HepG2 (cell line): Measurements from ENCODE around the gene CNIH3. TPM values are rescaled to one million over a fixed set of nuclear protein-coding genes. Genes with fewer than 3 reads are reported as not detected.

Experiments
- FUBP1 ChIP-seq: sonication (generic); formaldehyde crosslinking; IDR thresholded peaks from 2 replicates; pipeline ENCODE4 v1.5.1; 2020; ENCODE audit warnings: missing genetic modification reagents, mild to moderate bottlenecking, borderline replicate concordance
- GLI4 ChIP-seq: sonication (generic); formaldehyde crosslinking; IDR thresholded peaks from 2 replicates; pipeline ENCODE4 v1.5.1; 2020; ENCODE audit warnings: missing genetic modification reagents, mild to moderate bottlenecking, moderate library complexity, borderline replicate concordance
- MED1 ChIP-seq: sonication (generic); formaldehyde crosslinking; IDR thresholded peaks from 2 replicates; pipeline ENCODE4 v1.4.0; 2020; ENCODE audit warnings: missing genetic modification reagents
- PLSCR1 ChIP-seq: sonication (generic); formaldehyde crosslinking; IDR thresholded peaks from 2 replicates; pipeline ENCODE4 v1.5.0; 2020; ENCODE audit warnings: missing genetic modification reagents, mild to moderate bottlenecking, borderline replicate concordance
- POGZ ChIP-seq: sonication (generic); formaldehyde crosslinking; IDR thresholded peaks from 2 replicates; pipeline ENCODE4 v1.4.0; 2020; ENCODE audit warnings: mild to moderate bottlenecking, missing genetic modification reagents
- RELA ChIP-seq: sonication (generic); formaldehyde crosslinking; IDR thresholded peaks from 2 replicates; pipeline ENCODE4 v1.4.0; 2020; ENCODE audit warnings: missing genetic modification reagents
- SP1 ChIP-seq, 2 experiments: fragments of 450-650 bp in 1 of 2; sonication (generic) in 1 of 2; formaldehyde crosslinking in 1 of 2; IDR thresholded peaks; 2 replicates each; pipeline versions ENCODE4 v1.4.0 to v1.6.1; 2016 to 2020; ENCODE audit warnings: missing genetic modification reagents in 1 of 2
- TARDBP ChIP-seq: sonication (generic); formaldehyde crosslinking; IDR thresholded peaks from 2 replicates; pipeline ENCODE4 v1.8.0; 2022; ENCODE audit warnings: mild to moderate bottlenecking, missing genetic modification reagents
- TRAFD1 ChIP-seq: sonication (generic); formaldehyde crosslinking; IDR thresholded peaks from 2 replicates; pipeline ENCODE4 v1.5.1; 2020; ENCODE audit warnings: missing genetic modification reagents, mild to moderate bottlenecking, borderline replicate concordance
- ZNF18 ChIP-seq: sonication (generic); formaldehyde crosslinking; IDR thresholded peaks from 2 replicates; pipeline ENCODE4 v1.8.0; 2022; ENCODE audit warnings: mild to moderate bottlenecking, missing genetic modification reagents; ENCODE audit not compliant: insufficient replicate concordance
- ZNF781 ChIP-seq: sonication (generic); formaldehyde crosslinking; IDR thresholded peaks from 2 replicates; pipeline ENCODE4 v1.5.1; 2020; ENCODE audit warnings: borderline replicate concordance, mild to moderate bottlenecking, missing genetic modification reagents; ENCODE audit errors: not compliant biosample characterization
- polyA plus RNA-seq, 8 experiments: library from polyadenylated mRNA; depleted of rRNA in 3 of 8; stranded (reverse) in 7 of 8; unstranded in 1 of 8; fragments of >200 nt; fragmentation: Illumina TruSeq in 4 of 8; extraction: Trizol in 4 of 8; gene quantifications; 2 replicates each; pipeline versions ENCODE4 v1.2.1 to v1.2.3, GENCODE V29; 2011 to 2016; ENCODE audit warnings: low read depth in 4 of 8, missing spikeins in 1 of 8, mixed read lengths in 1 of 8; ENCODE audit not compliant: insufficient read depth in 1 of 8
- total RNA-seq, 5 experiments: library from RNA; depleted of rRNA; stranded (reverse); fragments of >200 nt; fragmentation: Illumina TruSeq; extraction: Trizol; gene quantifications; 2 replicates each; pipeline ENCODE4 v1.2.3, GENCODE V29; 2016; ENCODE audit warnings: low read depth in 1 of 5

Gene CNIH3
- total and polyA plus RNA-seq, 2 of the 13 experiments (the other 11 are each of a cell fraction or from before 2014, with no cell fraction given) = 0.36 to 1.1 TPM

- TF ChIP-seq ZNF18 (CRISPR knock-in tag) (no peak), RELA (CRISPR knock-in tag) (no peak), MED1 (no peak), FUBP1 (no peak), GLI4 (CRISPR knock-in tag) (no peak), POGZ (CRISPR knock-in tag) (no peak), ZNF781 (CRISPR knock-in tag) (no peak), TARDBP (CRISPR knock-in tag) (no peak), TRAFD1 (CRISPR knock-in tag) (no peak), SP1 (IDR thresholded peaks at IDR 0.05) (no peak), SP1 (CRISPR knock-in tag; IDR thresholded peaks at IDR 0.05) (no peak), PLSCR1 (CRISPR knock-in tag) (no peak)
Measured at GRCh38 chr1:224759135-224759534, 143.0 kb downstream of the CNIH3 start (continued).
